Stomach smooth muscle (tissue), 2 donors: ENCODE data around the gene CALML6.
"Not testable (repeated sequence)": the region's sequence is repeated elsewhere in the genome, so short reads cannot be mapped to it uniquely, and the experiment has no call there.

Experiments used
- H3K27ac ChIP-seq: one replicate; pipeline ENCODE4 v1.7.0; 2013; ENCODE audit warnings: mild to moderate bottlenecking, low read length, inconsistent platforms
- H3K27me3 ChIP-seq, 2 donors: one replicate each; pipeline ENCODE4 v1.7.0; 2013; ENCODE audit warnings: low read length in 2 of 2; ENCODE audit not compliant: insufficient read depth in 2 of 2, control insufficient read depth in 1 of 2
- H3K36me3 ChIP-seq, 2 donors: one replicate each; pipeline ENCODE4 v1.7.0; 2013; ENCODE audit warnings: low read length in 2 of 2; ENCODE audit not compliant: control insufficient read depth in 2 of 2, insufficient read depth in 2 of 2
- H3K4me1 ChIP-seq: one replicate; pipeline ENCODE4 v1.7.0; 2013; ENCODE audit warnings: low read length; ENCODE audit not compliant: control insufficient read depth, insufficient read depth
- H3K4me3 ChIP-seq, 2 donors: one replicate each; pipeline ENCODE4 v1.7.0; 2013; ENCODE audit warnings: low read length in 2 of 2
- H3K9ac ChIP-seq, 2 donors: one replicate each; pipeline ENCODE4 v1.7.0; 2013; ENCODE audit warnings: low read length in 2 of 2, mild to moderate bottlenecking in 1 of 2
- H3K9me3 ChIP-seq, 2 donors: one replicate each; pipeline ENCODE4 v1.7.0; 2013; ENCODE audit warnings: low read length in 2 of 2; ENCODE audit not compliant: control insufficient read depth in 2 of 2
- donor health status: healthy.
- donor health status: Pancreatic carcinoma.

CALML6 gene

GRCh38 chr1:1926886-1927660, 12.0 kb downstream of the CALML6 start:
- Histone ChIP-seq H3K27ac (no peak overlapping the region), H3K4me3 (no peak overlapping the region), H3K9ac (no peak overlapping the region), H3K27me3 (no peaks in the 10 kb centered on the region), H3K4me1 (no peaks in the 10 kb centered on the region), H3K9me3 (no peaks in the 10 kb centered on the region), H3K36me3 (no peaks in the 10 kb centered on the region)

GRCh38 chr1:1927751-1928150, 12.7 kb downstream of the CALML6 start:
- H3K9ac ChIP-seq = no peak overlapping the region
- H3K4me3 ChIP-seq = no peak overlapping the region
- no peak overlapping the region for H3K27ac ChIP-seq
- no peaks in the 10 kb centered on the region for H3K4me1 ChIP-seq
- no peaks in the 10 kb centered on the region for H3K9me3 ChIP-seq
- no peaks in the 10 kb centered on the region for H3K36me3 ChIP-seq
- no peaks in the 10 kb centered on the region for H3K27me3 ChIP-seq

- Histone ChIP-seq H3K27me3 (no peaks in the 10 kb centered on the region), H3K9me3 (no peaks in the 10 kb centered on the region), H3K27ac (no peak overlapping the region), H3K4me1 (no peaks in the 10 kb centered on the region), H3K9ac (no peak overlapping the region), H3K4me3 (no peak overlapping the region), H3K36me3 (no peaks in the 10 kb centered on the region)
These were observed 13.4 kb downstream of the CALML6 start for GRCh38 chr1:1928231-1929101.

GRCh38 chr1:1929102-1929638, 14.1 kb downstream of the CALML6 start:
- Histone ChIP-seq H3K4me1 (no peaks in the 10 kb centered on the region), H3K4me3 (no peak overlapping the region), H3K27ac (no peak overlapping the region), H3K9ac (no peak overlapping the region), H3K27me3 (no peaks in the 10 kb centered on the region), H3K9me3 (no peaks in the 10 kb centered on the region), H3K36me3 (no peaks in the 10 kb centered on the region)

- Histone ChIP-seq H3K9me3 (no peaks in the 10 kb centered on the region), H3K4me1 (no peaks in the 10 kb centered on the region), H3K27me3 (no peaks in the 10 kb centered on the region), H3K27ac (no peak overlapping the region), H3K4me3 (no peak overlapping the region), H3K9ac (no peak overlapping the region), H3K36me3 (no peaks in the 10 kb centered on the region)
These were observed 14.8 kb downstream of the CALML6 start for GRCh38 chr1:1929639-1930545.

- not testable (repeated sequence) for H3K36me3 ChIP-seq, H3K9ac ChIP-seq, H3K4me3 ChIP-seq, H3K4me1 ChIP-seq, H3K27me3 ChIP-seq, H3K27ac ChIP-seq, H3K9me3 ChIP-seq
These were observed 19.8 kb downstream of the CALML6 start for GRCh38 chr1:1934848-1935247.

GRCh38 chr1:1937061-1937460, 22.0 kb downstream of the CALML6 start:
- no peaks in the 10 kb centered on the region for H3K36me3 ChIP-seq
- peaks cover 0 to 10% of the 10 kb centered on the region in 2 donors for H3K27me3 ChIP-seq
- no peak overlapping the region for H3K4me3 ChIP-seq
- H3K27ac ChIP-seq = no peak overlapping the region
- H3K9me3 ChIP-seq = no peaks in the 10 kb centered on the region
- no peaks in the 10 kb centered on the region for H3K4me1 ChIP-seq
- H3K9ac ChIP-seq = no peak overlapping the region

GRCh38 chr1:1937549-1938275, 22.7 kb downstream of the CALML6 start:
- Histone ChIP-seq H3K27me3 (peaks cover 0 to 10% of the 10 kb centered on the region in 2 donors), H3K9me3 (no peaks in the 10 kb centered on the region), H3K36me3 (no peaks in the 10 kb centered on the region), H3K9ac (no peak overlapping the region), H3K4me1 (no peaks in the 10 kb centered on the region), H3K27ac (no peak overlapping the region), H3K4me3 (no peak overlapping the region)

GRCh38 chr1:1938276-1938573, 23.2 kb downstream of the CALML6 start:
- no peak overlapping the region for H3K9ac ChIP-seq
- no peaks in the 10 kb centered on the region for H3K36me3 ChIP-seq
- peaks cover 0 to 14% of the 10 kb centered on the region in 2 donors for H3K27me3 ChIP-seq
- H3K9me3 ChIP-seq = no peaks in the 10 kb centered on the region
- no peak overlapping the region for H3K4me3 ChIP-seq
- H3K27ac ChIP-seq = no peak overlapping the region
- H3K4me1 ChIP-seq = no peaks in the 10 kb centered on the region
